Measurements from ENCODE around the gene C2orf72.

- no peak for TF ChIP-seq POLR2A (IDR thresholded peaks at IDR 0.05)
- TF ChIP-seq CTCF (IDR thresholded peaks at IDR 0.05): no peak
Observed at GRCh38 chr2:230999477-230999876, 37.8 kb upstream of the C2orf72 start.

Data from heart left ventricle (tissue), 13 donors.